SK-N-SH (cell line): ENCODE results near the gene MRPS6. TPM values are rescaled to one million over a fixed set of nuclear protein-coding genes. Genes with fewer than 3 reads are reported as not detected.

Experiments
- CTCF ChIA-PET: fragments of 300-600, 350-600 bp; formaldehyde crosslinking; extraction: SDS; loops from one replicate; lab custom pipeline; 2021; lab: Yijun Ruan, JAX
- POLR2A ChIA-PET: fragments of 350-600 bp; sonication (Branson Sonifier 250); formaldehyde crosslinking; extraction: SDS; loops from one replicate; lab custom pipeline; 2020; ENCODE audit warnings: antibody characterized with exemption, inconsistent platforms; lab: Yijun Ruan, JAX
- DNase-seq: peaks from one replicate; pipeline ENCODE4 v3.0.0; 2012
- H2AFZ ChIP-seq: fragments of 200-600 bp; sonication (generic); 2 replicates; pipeline ENCODE4 v1.8.1; 2016; ENCODE audit warnings: antibody characterized with exemption, mild to moderate bottlenecking, low read depth
- H3F3A ChIP-seq: fragments of 200-600 bp; sonication (generic); replicated peaks from 2 replicates; pipeline ENCODE3; 2016; ENCODE audit warnings: antibody characterized with exemption, mild to moderate bottlenecking; ENCODE audit not compliant: insufficient read depth
- H3K27ac ChIP-seq, 2 experiments: fragments of 200-500 bp in 1 of 2; fragments of 200-600 bp in 1 of 2; sonication (Bioruptor generic) in 1 of 2; sonication (generic), shearing (Covaris generic) in 1 of 2; 2 replicates each; pipeline versions ENCODE4 v1.5.1 to v1.6.1; 2014 to 2016; ENCODE audit warnings: low read depth in 2 of 2, inconsistent platforms in 1 of 2, low read length in 1 of 2, mild to moderate bottlenecking in 1 of 2, mixed read lengths in 1 of 2
- H3K27me3 ChIP-seq: fragments of 200-600 bp; sonication (generic), shearing (Covaris generic); 2 replicates; pipeline ENCODE4 v1.6.1; 2016; ENCODE audit warnings: mixed run types; ENCODE audit not compliant: insufficient read depth
- H3K36me3 ChIP-seq, 2 experiments: fragments of 200-500 bp in 1 of 2; fragments of 200-600 bp in 1 of 2; sonication (Bioruptor generic) in 1 of 2; sonication (generic) in 1 of 2; replicated peaks in 1 of 2; 2 replicates each; pipeline versions ENCODE3 to v1.5.1; 2014 to 2016; ENCODE audit warnings: low read length in 1 of 2, mild to moderate bottlenecking in 1 of 2; ENCODE audit not compliant: insufficient read depth in 2 of 2, control insufficient read depth in 1 of 2
- H3K4me1 ChIP-seq, 2 experiments: fragments of 200-500 bp in 1 of 2; fragments of 200-600 bp in 1 of 2; sonication (Bioruptor generic) in 1 of 2; sonication (generic), shearing (Covaris generic) in 1 of 2; 2 replicates each; pipeline versions ENCODE4 v1.5.1 to v1.6.1; 2014 to 2016; ENCODE audit warnings: low read depth in 1 of 2, low read length in 1 of 2, mixed run types in 1 of 2; ENCODE audit not compliant: insufficient read depth in 2 of 2, control insufficient read depth in 1 of 2
- H3K4me2 ChIP-seq: fragments of 200-600 bp; sonication (generic), shearing (Covaris generic); 2 replicates; pipeline ENCODE4 v1.6.1; 2017; ENCODE audit warnings: mixed run types
- H3K4me3 ChIP-seq, 2 experiments: fragments of 200-500 bp in 1 of 2; fragments of 200-600 bp in 1 of 2; sonication (Bioruptor generic) in 1 of 2; sonication (generic), shearing (Covaris generic) in 1 of 2; 2 replicates each; pipeline versions ENCODE4 v1.5.1 to v1.8.1; 2014 to 2016; ENCODE audit warnings: low read depth in 2 of 2, inconsistent platforms in 1 of 2, low read length in 1 of 2, mild to moderate bottlenecking in 1 of 2, mixed read lengths in 1 of 2, moderate library complexity in 1 of 2
- H3K79me2 ChIP-seq: fragments of 200-600 bp; sonication (generic); 2 replicates; pipeline ENCODE4 v1.8.1; 2017; ENCODE audit warnings: mild to moderate bottlenecking; ENCODE audit not compliant: insufficient read depth
- H3K9ac ChIP-seq: fragments of 200-600 bp; sonication (generic); 2 replicates; pipeline ENCODE4 v1.6.1; 2017; ENCODE audit warnings: mixed run types
- H3K9me2 ChIP-seq: fragments of 200-600 bp; sonication (generic); 2 replicates; pipeline ENCODE4 v1.6.1; 2017; ENCODE audit warnings: mixed run types
- H3K9me3 ChIP-seq: fragments of 200-600 bp; sonication (generic); 2 replicates; pipeline ENCODE4 v1.6.1; 2017; ENCODE audit warnings: mixed run types, mild to moderate bottlenecking, moderate library complexity
- H4K20me1 ChIP-seq: fragments of 200-600 bp; sonication (generic); 2 replicates; pipeline ENCODE4 v1.6.1; 2017; ENCODE audit warnings: mild to moderate bottlenecking, mixed run types; ENCODE audit not compliant: insufficient read depth
- ELF1 ChIP-seq: IDR thresholded peaks from 2 replicates; pipeline ENCODE4 v1.4.0; 2012
- EP300 ChIP-seq, 2 experiments: IDR thresholded peaks; 2 replicates each; pipeline versions ENCODE4 v1.4.0 to v1.6.1; 2012; ENCODE audit warnings: borderline replicate concordance in 1 of 2, low read depth in 1 of 2, low read length in 1 of 2
- EZH2phosphoT487 ChIP-seq: fragments of 200-600 bp; sonication (generic); IDR thresholded peaks from 2 replicates; pipeline ENCODE4 v1.6.1; 2017; ENCODE audit warnings: low read depth, mixed run types, mild to moderate bottlenecking, antibody characterized with exemption, moderate library complexity, borderline replicate concordance
- FOSL2 ChIP-seq: IDR thresholded peaks from 2 replicates; pipeline ENCODE4 v1.4.0; 2012; ENCODE audit warnings: low read depth, mild to moderate bottlenecking, moderate library complexity, borderline replicate concordance
- FOXJ3 ChIP-seq: sonication (generic); formaldehyde crosslinking; IDR thresholded peaks from 2 replicates; pipeline ENCODE4 v1.5.1; 2020; ENCODE audit warnings: mild to moderate bottlenecking, missing genetic modification reagents
- FOXM1 ChIP-seq: IDR thresholded peaks from 2 replicates; pipeline ENCODE4 v1.4.0; 2012; ENCODE audit warnings: low read depth, mild to moderate bottlenecking
- GABPA ChIP-seq: IDR thresholded peaks from 2 replicates; pipeline ENCODE4 v1.4.0; 2012; ENCODE audit warnings: low read depth, mild to moderate bottlenecking
- GATA2 ChIP-seq: sonication (generic); formaldehyde crosslinking; IDR thresholded peaks from 2 replicates; pipeline ENCODE4 v1.5.0; 2020; ENCODE audit warnings: mild to moderate bottlenecking, missing genetic modification reagents
- JUND ChIP-seq: IDR thresholded peaks from 2 replicates; pipeline ENCODE4 v1.4.0; 2012
- MEF2A ChIP-seq: IDR thresholded peaks from 2 replicates; pipeline ENCODE4 v1.4.0; 2012; ENCODE audit warnings: low read depth, borderline replicate concordance
- MXI1 ChIP-seq: IDR thresholded peaks from 2 replicates; pipeline ENCODE4 v1.6.1; 2012; ENCODE audit warnings: mild to moderate bottlenecking, low read depth, low read length, improper control_type of control experiment
- NFIC ChIP-seq: IDR thresholded peaks from 2 replicates; pipeline ENCODE4 v1.4.0; 2012; ENCODE audit warnings: borderline replicate concordance
- NRF1 ChIP-seq: IDR thresholded peaks from 2 replicates; pipeline ENCODE4 v1.6.1; 2012; ENCODE audit warnings: low read depth, mild to moderate bottlenecking, low read length
- RAD21 ChIP-seq: IDR thresholded peaks from 2 replicates; pipeline ENCODE4 v1.6.1; 2012; ENCODE audit warnings: mild to moderate bottlenecking, low read length
- RCOR1 ChIP-seq: fragments of 150-350 bp; IDR thresholded peaks from 2 replicates; pipeline ENCODE4 v1.6.1; 2017; ENCODE audit warnings: antibody characterized with exemption, low read length
- SIN3A ChIP-seq: IDR thresholded peaks from 2 replicates; pipeline ENCODE4 v1.6.1; 2012; ENCODE audit warnings: low read depth, mild to moderate bottlenecking, low read length, moderate library complexity, borderline replicate concordance
- TAF1 ChIP-seq: IDR thresholded peaks from 2 replicates; pipeline ENCODE4 v1.6.1; 2012; ENCODE audit warnings: low read depth, mild to moderate bottlenecking, low read length, moderate library complexity, borderline replicate concordance
- TCF12 ChIP-seq: IDR thresholded peaks from 2 replicates; pipeline ENCODE4 v1.4.0; 2012
- TEAD4 ChIP-seq: IDR thresholded peaks from 2 replicates; pipeline ENCODE4 v1.4.0; 2012; ENCODE audit warnings: mild to moderate bottlenecking, borderline replicate concordance; ENCODE audit not compliant: insufficient read depth
- WGBS: methylation state at CpG from one replicate; pipeline ENCODE4 v1.1.6; 2017; ENCODE audit warnings: low lambda C conversion rate; 5-methylcytosine and 5-hydroxymethylcytosine counted together
- polyA plus RNA-seq, 3 experiments: library from polyadenylated mRNA; depleted of rRNA; stranded (reverse); fragments of >200 nt; gene quantifications; 2 replicates each; pipeline ENCODE4 v1.2.3, GENCODE V29; 2012
- TF ChIP-seq, protein P1 (sequence below): IDR thresholded peaks from 2 replicates; pipeline ENCODE4 v1.4.0; 2012; ENCODE audit warnings: low read depth, borderline replicate concordance
- TF ChIP-seq, protein P2 (sequence below): IDR thresholded peaks from 2 replicates; pipeline ENCODE4; 2012
- TF ChIP-seq, protein P3 (sequence below): fragments of 150-350 bp; IDR thresholded peaks from 2 replicates; pipeline ENCODE4 v1.6.1; 2016; ENCODE audit warnings: mild to moderate bottlenecking, low read depth, low read length
- TF ChIP-seq, protein P4 (sequence below): fragments of 150-350 bp; IDR thresholded peaks from 2 replicates; pipeline ENCODE4 v1.6.1; 2017; ENCODE audit warnings: antibody characterized with exemption, low read length, low read depth, borderline replicate concordance

MRPS6 gene
- polyA plus RNA-seq, 1 of the 3 experiments (the other 2 are of a cell fraction), result 69.2 TPM

DNA sequence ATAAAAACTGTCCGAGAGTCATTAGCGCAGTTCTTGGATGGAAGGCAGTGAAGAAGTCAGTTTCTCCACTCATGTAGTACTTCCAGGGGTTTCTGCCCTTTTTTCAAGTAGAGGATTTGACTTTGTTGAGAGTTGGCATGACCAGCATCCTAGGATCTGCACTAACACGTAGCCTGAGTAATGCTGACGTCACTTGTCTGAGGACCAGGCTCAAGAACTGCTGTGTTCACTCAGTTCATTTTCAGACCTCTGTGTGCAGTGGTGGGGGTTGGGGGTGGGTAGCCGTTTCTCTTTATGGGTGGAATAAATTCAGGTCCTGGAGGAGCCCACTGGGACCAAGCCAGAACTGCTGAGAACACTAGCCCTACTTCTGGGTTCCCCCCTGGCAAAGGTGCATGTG lies 53.3 kb downstream of the MRPS6 start:
- Histone ChIP-seq H3K9ac (no peak overlapping the region), H3K9me3 (no peaks in the 10 kb centered on the region), H3K4me1 (peaks cover 26 to 44% of the 10 kb centered on the region in 2 experiments), H3K27ac (no peak overlapping the region), H3K79me2 (peaks cover 58% of the 10 kb centered on the region), H3F3A (peaks cover 16% of the 10 kb centered on the region), H3K36me3 (peaks cover 4 to 14% of the 10 kb centered on the region in 2 experiments), H3K4me2 (no peak overlapping the region), H4K20me1 (no peaks in the 10 kb centered on the region), H3K4me3 (no peak overlapping the region), H3K9me2 (no peaks in the 10 kb centered on the region), H3K27me3 (no peaks in the 10 kb centered on the region), H2AFZ (no peak overlapping the region)
- DNase-seq, result no peak
- POLR2A ChIA-PET, result no interaction called here
- CTCF ChIA-PET, result interaction anchor here (1.2 kb wide), 1 partner anchor 13 kb away, joined by 3 read pairs; no protein-coding TSS in a partner anchor
- WGBS, result 81% methylated on average over 5 of the region's 5 CpGs
- TF ChIP-seq MEF2A, result no peak
- TF ChIP-seq, protein P1, sequence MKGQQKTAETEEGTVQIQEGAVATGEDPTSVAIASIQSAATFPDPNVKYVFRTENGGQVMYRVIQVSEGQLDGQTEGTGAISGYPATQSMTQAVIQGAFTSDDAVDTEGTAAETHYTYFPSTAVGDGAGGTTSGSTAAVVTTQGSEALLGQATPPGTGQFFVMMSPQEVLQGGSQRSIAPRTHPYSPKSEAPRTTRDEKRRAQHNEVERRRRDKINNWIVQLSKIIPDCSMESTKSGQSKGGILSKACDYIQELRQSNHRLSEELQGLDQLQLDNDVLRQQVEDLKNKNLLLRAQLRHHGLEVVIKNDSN, result no peak
- TF ChIP-seq, protein P2, sequence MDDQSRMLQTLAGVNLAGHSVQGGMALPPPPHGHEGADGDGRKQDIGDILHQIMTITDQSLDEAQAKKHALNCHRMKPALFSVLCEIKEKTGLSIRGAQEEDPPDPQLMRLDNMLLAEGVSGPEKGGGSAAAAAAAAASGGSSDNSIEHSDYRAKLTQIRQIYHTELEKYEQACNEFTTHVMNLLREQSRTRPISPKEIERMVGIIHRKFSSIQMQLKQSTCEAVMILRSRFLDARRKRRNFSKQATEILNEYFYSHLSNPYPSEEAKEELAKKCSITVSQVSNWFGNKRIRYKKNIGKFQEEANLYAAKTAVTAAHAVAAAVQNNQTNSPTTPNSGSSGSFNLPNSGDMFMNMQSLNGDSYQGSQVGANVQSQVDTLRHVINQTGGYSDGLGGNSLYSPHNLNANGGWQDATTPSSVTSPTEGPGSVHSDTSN, result no peak
- TF ChIP-seq TAF1, result no peak
- TF ChIP-seq NRF1, result no peak
- no peak for TF ChIP-seq FOSL2
- TF ChIP-seq RCOR1, result no peak
- TF ChIP-seq SIN3A, result no peak
- no peak for TF ChIP-seq TEAD4
- no peak for TF ChIP-seq FOXJ3 (CRISPR knock-in tag)
- TF ChIP-seq RAD21, result no peak
- TF ChIP-seq EP300 (IDR thresholded peaks at IDR 0.05; ENCODE audit: borderline replicate concordance in 1 of 2, low read depth in 1 of 2, low read length in 1 of 2), result no peak
- TF ChIP-seq TCF12, result no peak

DNA sequence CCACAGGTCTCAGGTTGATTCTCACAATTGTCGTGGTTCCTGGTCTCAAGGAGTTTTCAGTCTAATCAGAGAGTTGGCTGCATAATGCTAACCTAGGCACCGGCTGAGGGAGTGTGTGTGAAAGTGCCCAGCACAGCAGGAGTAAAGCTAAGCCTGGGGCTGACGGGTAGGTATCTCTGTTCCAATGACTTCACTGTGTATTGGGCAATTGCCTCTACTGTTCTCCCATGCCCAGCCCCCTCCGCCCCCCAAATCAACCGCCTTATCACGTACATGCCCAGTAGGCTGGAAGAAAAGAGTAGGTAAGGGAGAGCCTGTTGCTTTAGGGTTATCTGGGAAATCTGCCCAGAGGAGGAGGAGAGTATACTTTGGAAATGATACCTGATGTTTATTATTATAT lies 54.7 kb downstream of the MRPS6 start:
- Histone ChIP-seq H3K4me3 (no peak overlapping the region), H3K9ac (no peak overlapping the region), H4K20me1 (no peaks in the 10 kb centered on the region), H2AFZ (no peak overlapping the region), H3K9me2 (no peaks in the 10 kb centered on the region), H3F3A (peaks cover 16% of the 10 kb centered on the region), H3K4me2 (no peak overlapping the region), H3K36me3 (peaks cover 8 to 14% of the 10 kb centered on the region in 2 experiments), H3K9me3 (no peaks in the 10 kb centered on the region), H3K4me1 (peaks cover 27 to 45% of the 10 kb centered on the region in 2 experiments), H3K79me2 (peaks cover 57% of the 10 kb centered on the region), H3K27me3 (no peaks in the 10 kb centered on the region), H3K27ac (peak overlapping the region; percentile 87 to 95; a peak in 3 of 4 replicates)
- CTCF ChIA-PET, result interaction anchor here (1.1 to 2.6 kb wide), 8 partner anchors 29 to 222 kb away, joined by 3 to 15 read pairs (median 5); no protein-coding TSS in a partner anchor
- 97% methylated on average over 6 of the region's 6 CpGs for WGBS
- no peak for DNase-seq
- POLR2A ChIA-PET, result no interaction called here
- TF ChIP-seq FOXM1, result no peak
- TF ChIP-seq, protein P1, result no peak
- TF ChIP-seq, protein P2, result no peak
- no peak for TF ChIP-seq NFIC
- TF ChIP-seq GATA2, result no peak
- TF ChIP-seq TEAD4, result no peak
- no peak for TF ChIP-seq MXI1
- TF ChIP-seq JUND, result no peak
- TF ChIP-seq TCF12, result no peak
- no peak for TF ChIP-seq EZH2phosphoT487
- no peak for TF ChIP-seq NRF1
- no peak for TF ChIP-seq TAF1
- TF ChIP-seq, protein P3, sequence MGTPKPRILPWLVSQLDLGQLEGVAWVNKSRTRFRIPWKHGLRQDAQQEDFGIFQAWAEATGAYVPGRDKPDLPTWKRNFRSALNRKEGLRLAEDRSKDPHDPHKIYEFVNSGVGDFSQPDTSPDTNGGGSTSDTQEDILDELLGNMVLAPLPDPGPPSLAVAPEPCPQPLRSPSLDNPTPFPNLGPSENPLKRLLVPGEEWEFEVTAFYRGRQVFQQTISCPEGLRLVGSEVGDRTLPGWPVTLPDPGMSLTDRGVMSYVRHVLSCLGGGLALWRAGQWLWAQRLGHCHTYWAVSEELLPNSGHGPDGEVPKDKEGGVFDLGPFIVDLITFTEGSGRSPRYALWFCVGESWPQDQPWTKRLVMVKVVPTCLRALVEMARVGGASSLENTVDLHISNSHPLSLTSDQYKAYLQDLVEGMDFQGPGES, result no peak
- no peak for TF ChIP-seq FOXJ3 (CRISPR knock-in tag)
- TF ChIP-seq ELF1, result no peak
- TF ChIP-seq, protein P4, sequence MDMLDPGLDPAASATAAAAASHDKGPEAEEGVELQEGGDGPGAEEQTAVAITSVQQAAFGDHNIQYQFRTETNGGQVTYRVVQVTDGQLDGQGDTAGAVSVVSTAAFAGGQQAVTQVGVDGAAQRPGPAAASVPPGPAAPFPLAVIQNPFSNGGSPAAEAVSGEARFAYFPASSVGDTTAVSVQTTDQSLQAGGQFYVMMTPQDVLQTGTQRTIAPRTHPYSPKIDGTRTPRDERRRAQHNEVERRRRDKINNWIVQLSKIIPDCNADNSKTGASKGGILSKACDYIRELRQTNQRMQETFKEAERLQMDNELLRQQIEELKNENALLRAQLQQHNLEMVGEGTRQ, result no peak
- TF ChIP-seq GABPA, result no peak
